SK-N-SH treated with all-trans-retinoic acid at 6 μM for 48 hours (cell line): Measurements from ENCODE around the gene KCMF1.

Experiments used
- ATAC-seq: fragments of 200-7000 bp; cut with Tn5 transposase; 3 replicates; pipeline ENCODE4 v1.9.1; 2020; ENCODE audit warnings: mild to moderate bottlenecking, moderate library complexity
- ARNTL ChIP-seq: fragments of 450-650 bp; formaldehyde crosslinking; IDR thresholded peaks from 2 replicates; pipeline ENCODE4 v1.5.0; 2020; ENCODE audit warnings: low read depth, mild to moderate bottlenecking, moderate library complexity, borderline replicate concordance
- BACH2 ChIP-seq: fragments of 250-450 bp; sonication (Bioruptor Pico); IDR thresholded peaks from 2 replicates; pipeline ENCODE4 v1.9.0; 2021; ENCODE audit warnings: mild to moderate bottlenecking, borderline replicate concordance
- CREB5 ChIP-seq: fragments of 250-450 bp; sonication (Bioruptor Pico); IDR thresholded peaks from 2 replicates; pipeline ENCODE4 v1.5.1; 2020; ENCODE audit warnings: low read depth, mild to moderate bottlenecking, moderate library complexity
- CSDC2 ChIP-seq: fragments of 250-450 bp; sonication (Bioruptor Pico); IDR thresholded peaks from 2 replicates; pipeline ENCODE4 v1.5.0; 2020; ENCODE audit warnings: mild to moderate bottlenecking, moderate library complexity
- CSRNP3 ChIP-seq: fragments of 250-450 bp; sonication (Bioruptor Pico); IDR thresholded peaks from 2 replicates; pipeline ENCODE4 v1.5.1; 2021; ENCODE audit warnings: mild to moderate bottlenecking, moderate library complexity
- ESRRG ChIP-seq: fragments of 250-450 bp; sonication (Bioruptor Pico); IDR thresholded peaks from 2 replicates; pipeline ENCODE4 v1.6.1; 2021; ENCODE audit warnings: mild to moderate bottlenecking
- GLIS3 ChIP-seq: fragments of 250-450 bp; sonication (Bioruptor Pico); IDR thresholded peaks from 2 replicates; pipeline ENCODE4 v1.5.0; 2020; ENCODE audit warnings: mild to moderate bottlenecking, moderate library complexity
- OSR1 ChIP-seq: fragments of 250-450 bp; sonication (Bioruptor Pico); IDR thresholded peaks from 2 replicates; pipeline ENCODE4 v1.8.0; 2022; ENCODE audit warnings: moderate library complexity, mild to moderate bottlenecking, inconsistent platforms
- POU6F1 ChIP-seq: fragments of 250-450 bp; sonication (Bioruptor Pico); IDR thresholded peaks from 2 replicates; pipeline ENCODE4 v1.8.0; 2021; ENCODE audit warnings: low read depth, mild to moderate bottlenecking, moderate library complexity, borderline replicate concordance
- PPARA ChIP-seq: fragments of 250-450 bp; sonication (Bioruptor Pico); IDR thresholded peaks from 2 replicates; pipeline ENCODE4 v1.5.0; 2020; ENCODE audit warnings: mild to moderate bottlenecking, borderline replicate concordance
- RARB ChIP-seq: fragments of 250-450 bp; sonication (Bioruptor Pico); IDR thresholded peaks from 2 replicates; pipeline ENCODE4 v1.8.0; 2021; ENCODE audit warnings: mild to moderate bottlenecking, moderate library complexity
- SNAI2 ChIP-seq: fragments of 250-450 bp; sonication (Bioruptor Pico); IDR thresholded peaks from 2 replicates; pipeline ENCODE4 v1.5.0; 2020; ENCODE audit warnings: mild to moderate bottlenecking, moderate library complexity
- TCF4 ChIP-seq: fragments of 250-450 bp; sonication (Bioruptor Pico); IDR thresholded peaks from 2 replicates; pipeline ENCODE4 v1.8.0; 2021; ENCODE audit warnings: mild to moderate bottlenecking, moderate library complexity, borderline replicate concordance
- TOX ChIP-seq: fragments of 250-450 bp; sonication (Bioruptor Pico); IDR thresholded peaks from 2 replicates; pipeline ENCODE4 v1.8.0; 2021; ENCODE audit warnings: mild to moderate bottlenecking, moderate library complexity, borderline replicate concordance
- TSHZ2 ChIP-seq: fragments of 250-450 bp; sonication (Bioruptor Pico); IDR thresholded peaks from 2 replicates; pipeline ENCODE4 v1.5.0; 2020; ENCODE audit warnings: mild to moderate bottlenecking, moderate library complexity
- ZC3H10 ChIP-seq: fragments of 250-450 bp; sonication (Bioruptor Pico); IDR thresholded peaks from 2 replicates; pipeline ENCODE4 v1.5.1; 2021; ENCODE audit warnings: mild to moderate bottlenecking, moderate library complexity
- ZFP3 ChIP-seq: fragments of 250-450 bp; sonication (Bioruptor Pico); IDR thresholded peaks from 2 replicates; pipeline ENCODE4 v1.5.0; 2020; ENCODE audit warnings: mild to moderate bottlenecking, moderate library complexity
- ZFP30 ChIP-seq: fragments of 450-650 bp; formaldehyde crosslinking; IDR thresholded peaks from 2 replicates; pipeline ENCODE4 v1.5.0; 2022; ENCODE audit warnings: mild to moderate bottlenecking, moderate library complexity
- ZNF565 ChIP-seq: fragments of 450-650 bp; formaldehyde crosslinking; conservative IDR thresholded peaks from 2 replicates; pipeline ENCODE4 v1.5.0; 2020; ENCODE audit warnings: low read depth, mild to moderate bottlenecking, moderate library complexity
- ZNF8 ChIP-seq: fragments of 450-650 bp; formaldehyde crosslinking; IDR thresholded peaks from 2 replicates; pipeline ENCODE4 v1.5.0; 2020; ENCODE audit warnings: mild to moderate bottlenecking, moderate library complexity
- TF ChIP-seq, protein P1 (sequence below): fragments of 250-450 bp; sonication (Bioruptor Pico); IDR thresholded peaks from 2 replicates; pipeline ENCODE4 v1.8.0; 2020; ENCODE audit warnings: mild to moderate bottlenecking, moderate library complexity, borderline replicate concordance

KCMF1 gene

DNA sequence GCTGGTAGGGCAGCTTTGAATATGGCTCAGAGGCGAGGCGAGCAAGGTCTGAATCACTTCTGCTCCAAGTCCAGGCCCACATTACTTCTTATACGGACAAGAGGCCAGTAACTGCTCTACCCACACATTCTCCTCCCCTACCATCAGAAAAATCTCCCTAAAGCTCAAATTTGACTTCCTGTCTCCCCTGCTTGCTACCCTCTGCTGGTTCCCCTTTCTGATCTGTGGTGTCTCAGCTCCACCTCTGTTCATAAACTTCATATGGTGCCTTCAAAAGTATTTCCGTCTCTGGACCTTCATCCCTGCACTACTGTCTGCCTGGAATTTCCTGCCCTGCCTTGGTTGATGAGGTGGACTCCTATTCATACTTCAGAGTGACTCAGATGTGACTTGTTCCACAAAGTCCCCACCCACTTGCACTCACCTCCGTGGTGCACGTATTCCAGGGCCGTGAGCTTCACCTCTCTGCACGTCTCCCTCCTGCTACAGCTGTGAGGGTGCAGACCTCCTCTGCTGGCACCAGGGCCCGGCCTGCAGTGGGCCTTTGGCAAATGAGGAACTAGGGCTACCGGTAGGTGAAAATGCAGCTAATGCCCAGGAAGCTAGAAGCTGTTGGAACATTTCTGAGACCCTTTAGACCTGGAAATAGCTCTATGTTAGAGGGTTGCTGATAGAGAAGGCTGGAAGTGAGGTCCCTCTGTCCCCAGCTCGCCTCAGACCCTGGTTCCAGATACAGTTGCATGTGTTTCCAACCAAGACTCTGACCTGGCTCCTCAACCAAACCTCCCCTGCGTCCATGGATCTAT is 24.6 kb upstream of the KCMF1 start:
- TF ChIP-seq CSDC2 (CRISPR knock-in tag) (no peak), RARB (no peak), ZC3H10 (no peak), ZFP3 (CRISPR knock-in tag) (peak; percentile 92)
- TF ChIP-seq, all 23 proteins: peak for 1
- peak; percentile 87 for ATAC-seq

- ATAC-seq, result no peak
- no peak for TF ChIP-seq CREB5 (CRISPR knock-in tag)
- TF ChIP-seq ZC3H10, result no peak
- TF ChIP-seq, protein P1, sequence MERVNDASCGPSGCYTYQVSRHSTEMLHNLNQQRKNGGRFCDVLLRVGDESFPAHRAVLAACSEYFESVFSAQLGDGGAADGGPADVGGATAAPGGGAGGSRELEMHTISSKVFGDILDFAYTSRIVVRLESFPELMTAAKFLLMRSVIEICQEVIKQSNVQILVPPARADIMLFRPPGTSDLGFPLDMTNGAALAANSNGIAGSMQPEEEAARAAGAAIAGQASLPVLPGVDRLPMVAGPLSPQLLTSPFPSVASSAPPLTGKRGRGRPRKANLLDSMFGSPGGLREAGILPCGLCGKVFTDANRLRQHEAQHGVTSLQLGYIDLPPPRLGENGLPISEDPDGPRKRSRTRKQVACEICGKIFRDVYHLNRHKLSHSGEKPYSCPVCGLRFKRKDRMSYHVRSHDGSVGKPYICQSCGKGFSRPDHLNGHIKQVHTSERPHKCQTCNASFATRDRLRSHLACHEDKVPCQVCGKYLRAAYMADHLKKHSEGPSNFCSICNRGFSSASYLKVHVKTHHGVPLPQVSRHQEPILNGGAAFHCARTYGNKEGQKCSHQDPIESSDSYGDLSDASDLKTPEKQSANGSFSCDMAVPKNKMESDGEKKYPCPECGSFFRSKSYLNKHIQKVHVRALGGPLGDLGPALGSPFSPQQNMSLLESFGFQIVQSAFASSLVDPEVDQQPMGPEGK (CRISPR knock-in tag), result no peak
- TF ChIP-seq POU6F1 (CRISPR knock-in tag), result no peak
- TF ChIP-seq ARNTL (CRISPR knock-in tag), result no peak
- no peak for TF ChIP-seq ESRRG (CRISPR knock-in tag)
- TF ChIP-seq TSHZ2 (CRISPR knock-in tag), result no peak
- TF ChIP-seq CSRNP3 (CRISPR knock-in tag), result no peak
- no peak for TF ChIP-seq TOX (CRISPR knock-in tag)
- no peak for TF ChIP-seq PPARA (CRISPR knock-in tag)
- TF ChIP-seq BACH2 (CRISPR knock-in tag), result no peak
- TF ChIP-seq ZNF565 (CRISPR knock-in tag), result no peak
- no peak for TF ChIP-seq TCF4 (CRISPR knock-in tag)
Observed at GRCh38 chr2:84947010-84947593, 23.9 kb upstream of the KCMF1 start.

- TF ChIP-seq ARNTL (CRISPR knock-in tag), result no peak
- TF ChIP-seq CREB5 (CRISPR knock-in tag), result no peak
- TF ChIP-seq OSR1 (CRISPR knock-in tag), result no peak
- TF ChIP-seq TCF4 (CRISPR knock-in tag), result no peak
- no peak for TF ChIP-seq ZFP30
- TF ChIP-seq ZNF8 (CRISPR knock-in tag), result no peak
- no peak for TF ChIP-seq TOX (CRISPR knock-in tag)
- no peak for TF ChIP-seq ZC3H10
- TF ChIP-seq GLIS3 (CRISPR knock-in tag), result no peak
- TF ChIP-seq, protein P1 (CRISPR knock-in tag), result no peak
- no peak for TF ChIP-seq CSRNP3 (CRISPR knock-in tag)
- TF ChIP-seq SNAI2, result no peak
- TF ChIP-seq ZFP3 (CRISPR knock-in tag), result no peak
- TF ChIP-seq RARB, result no peak
- TF ChIP-seq ZNF565 (CRISPR knock-in tag), result no peak
- no peak for ATAC-seq
Observed at GRCh38 chr2:84953535-84953934, 17.4 kb upstream of the KCMF1 start.
